Right renal pelvis (tissue), 4 donors: ENCODE measurements around the gene ZNF727. TPM values are rescaled to one million over a fixed set of nuclear protein-coding genes. Genes with fewer than 3 reads are reported as not detected.
"Not testable (repeated sequence)": the region's sequence is repeated elsewhere in the genome, so short reads cannot be mapped to it uniquely, and the experiment has no call there.

Source experiments
- DNase-seq, 4 donors: peaks; one replicate each; pipeline ENCODE4 v3.0.0-alpha.2; 2013; ENCODE audit warnings: low read depth in 4 of 4, low spot score in 3 of 4, missing footprints in 1 of 4
- polyA plus RNA-seq, 4 donors: library from polyadenylated mRNA; unstranded; fragments of 120-200 nt; gene quantifications; one replicate each; pipeline ENCODE4 v1.2.1, GENCODE V29; 2013; ENCODE audit not compliant: insufficient read length in 4 of 4

The ZNF727 gene
- under 1 TPM in 1 of 4 donors, not detected in 3; 0.58 TPM for polyA plus RNA-seq

DNA sequence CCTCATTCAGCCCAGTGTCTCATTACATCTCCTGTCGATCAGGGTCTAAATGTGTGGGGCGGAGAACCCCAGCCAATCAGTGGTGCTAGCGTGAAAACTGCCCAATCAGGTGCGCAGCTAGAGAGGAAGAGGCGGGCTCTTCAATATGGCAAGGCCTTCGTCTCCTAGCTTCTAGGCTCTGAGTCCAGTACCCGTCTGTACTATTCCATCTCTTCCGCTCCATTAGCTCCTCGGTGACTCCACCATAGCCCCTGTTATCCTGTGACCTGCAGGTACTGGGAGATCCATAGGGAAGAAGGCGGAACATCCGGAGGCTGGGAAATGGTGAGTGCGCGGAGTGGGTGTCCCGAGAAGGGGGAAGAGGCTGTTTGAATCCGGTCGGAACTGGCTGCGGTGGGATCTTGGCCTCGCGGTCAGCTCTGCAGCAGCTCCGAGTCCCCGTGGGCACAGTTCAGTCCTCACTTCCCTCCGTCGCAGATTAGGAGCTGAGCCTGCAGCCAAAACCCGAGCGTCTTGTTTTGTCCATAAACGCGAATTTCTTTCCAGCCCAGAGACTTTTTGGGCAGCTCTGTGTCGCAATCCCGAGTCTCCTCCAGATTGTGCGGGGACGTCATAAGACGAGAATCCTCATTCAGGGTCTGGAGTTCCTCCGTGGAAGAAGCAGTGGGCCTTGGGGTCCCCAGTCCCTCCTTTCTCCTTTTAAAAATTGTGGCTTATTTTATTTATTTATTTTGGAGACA lies at the start of gene ZNF727:
TSS of gene ZNF727 (plus strand) at position 134 of the 740 bp plus-strand sequence. CDS start at position 322, 188 bp downstream.
- DNase-seq, result no peak

DNA sequence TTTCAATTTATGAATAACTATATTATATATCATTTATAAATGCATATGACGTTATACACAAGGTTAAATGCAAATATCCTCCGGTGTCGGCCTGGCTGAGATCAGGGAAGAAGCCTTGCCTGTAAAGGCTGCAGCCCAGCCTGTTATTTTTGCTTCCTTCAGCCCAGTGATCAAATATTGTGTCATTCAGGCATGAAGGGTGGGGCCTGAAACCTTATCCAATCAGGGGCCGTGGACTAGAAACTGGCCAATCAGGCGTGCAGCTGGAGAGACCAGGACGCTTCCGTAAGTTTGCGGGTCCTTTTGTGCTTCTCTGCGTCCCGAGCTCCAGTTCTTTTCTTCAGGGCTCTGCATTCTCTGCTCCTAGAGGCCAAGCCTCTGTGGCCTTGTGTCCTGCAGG lies 46.7 kb upstream of the ZNF727 start, which contains the start of gene ZNF722:
TSS of gene ZNF722 (plus strand) at position 301 of the 400 bp plus-strand sequence. CDS start 113 bp downstream, outside the sequence.
- DNase-seq, result no peak

DNA sequence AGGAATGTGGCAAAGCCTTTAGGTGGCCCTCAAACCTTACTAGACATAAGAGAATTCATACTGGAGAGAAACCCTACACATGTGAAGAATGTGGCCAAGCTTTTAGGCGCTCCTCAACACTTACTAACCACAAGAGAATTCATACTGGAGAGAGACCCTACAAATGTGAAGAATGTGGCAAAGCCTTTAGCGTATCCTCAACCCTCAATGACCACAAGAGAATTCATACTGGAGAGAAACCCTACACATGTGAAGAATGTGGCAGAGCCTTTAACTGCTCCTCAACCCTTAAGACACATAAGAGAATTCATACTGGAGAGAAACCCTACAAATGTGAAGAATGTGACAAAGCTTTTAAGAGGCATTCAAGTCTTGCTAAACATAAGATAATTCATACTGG lies 29.7 kb upstream of the ZNF727 start:
- not testable (repeated sequence) for DNase-seq

DNA sequence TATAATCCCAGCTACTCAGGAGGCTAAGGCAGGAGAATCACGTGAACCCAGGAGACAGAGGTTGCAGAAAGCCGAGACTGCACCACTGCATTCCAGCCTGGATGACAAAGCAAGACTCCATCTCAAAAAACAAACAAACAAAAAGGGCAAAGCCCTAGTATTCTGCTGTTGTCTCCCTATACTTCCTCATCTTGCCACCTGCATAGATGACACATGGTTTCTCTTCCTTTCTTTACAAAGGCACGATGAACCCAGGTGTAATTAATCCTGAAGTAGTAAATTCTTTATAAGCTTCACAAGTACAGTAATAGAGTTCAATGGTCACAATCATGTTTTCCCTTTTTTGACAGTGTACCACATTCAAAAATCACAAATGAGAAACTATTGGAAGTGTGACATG lies 9.8 kb upstream of the ZNF727 start:
- no peak for DNase-seq

GRCh38 chr7:64037095-64037494 lies 8.1 kb upstream of the ZNF727 start:
- DNase-seq, result no peak

- no peak for DNase-seq
Measured at GRCh38 chr7:64046041-64046389, 781 bp downstream of the ZNF727 start.

DNA sequence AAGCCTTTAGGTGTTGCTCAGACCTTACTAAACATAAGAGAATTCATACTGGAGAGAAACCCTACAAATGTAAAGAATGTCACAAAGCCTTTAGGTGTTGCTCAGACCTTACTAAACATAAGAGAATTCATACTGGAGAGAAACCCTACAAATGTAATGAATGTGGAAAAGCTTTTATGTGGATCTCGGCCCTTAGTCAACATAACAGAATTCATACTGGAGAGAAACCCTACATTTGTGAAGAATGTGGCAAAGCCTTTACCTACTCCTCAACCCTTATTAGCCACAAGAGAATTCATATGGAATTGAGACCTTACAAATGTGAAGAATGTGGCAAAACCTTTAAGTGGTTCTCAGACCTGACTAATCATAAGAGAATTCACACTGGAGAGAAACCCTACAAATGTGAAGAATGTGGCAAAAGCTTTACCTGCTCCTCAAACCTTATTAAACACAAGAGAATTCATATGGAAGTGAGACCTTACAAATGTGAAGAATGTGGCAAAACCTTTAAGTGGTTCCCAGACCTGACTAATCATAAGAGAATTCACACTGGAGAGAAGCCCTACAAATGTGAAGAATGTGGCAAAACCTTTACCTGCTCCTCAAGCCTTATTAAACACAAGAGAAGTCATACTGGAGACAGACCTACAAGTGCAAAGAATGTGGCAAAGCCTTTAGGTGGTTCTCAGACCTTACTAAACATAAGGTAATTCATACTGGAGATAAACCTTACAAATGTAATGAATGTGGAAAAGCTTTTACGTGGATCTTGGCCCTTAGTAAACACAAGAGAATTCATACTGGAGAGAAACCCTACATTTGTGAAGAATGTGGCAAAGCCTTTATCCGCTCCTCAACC lies 32.8 kb downstream of the ZNF727 start:
- DNase-seq, result not testable (repeated sequence)

DNA sequence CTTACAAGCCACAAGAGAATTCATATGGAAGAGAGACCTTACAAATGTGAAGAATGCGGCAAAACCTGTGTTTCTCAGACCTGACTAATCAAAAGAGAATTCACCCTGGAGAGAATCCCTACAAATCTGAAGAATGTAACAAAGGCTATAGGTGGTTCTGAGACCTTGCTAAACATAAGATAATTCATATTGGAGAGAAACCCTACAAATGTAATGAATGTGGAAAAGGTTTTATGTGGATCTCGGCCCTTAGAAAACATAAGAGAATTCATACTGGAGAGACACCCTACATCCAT lies 33.4 kb downstream of the ZNF727 start:
- DNase-seq, result no peak

DNA sequence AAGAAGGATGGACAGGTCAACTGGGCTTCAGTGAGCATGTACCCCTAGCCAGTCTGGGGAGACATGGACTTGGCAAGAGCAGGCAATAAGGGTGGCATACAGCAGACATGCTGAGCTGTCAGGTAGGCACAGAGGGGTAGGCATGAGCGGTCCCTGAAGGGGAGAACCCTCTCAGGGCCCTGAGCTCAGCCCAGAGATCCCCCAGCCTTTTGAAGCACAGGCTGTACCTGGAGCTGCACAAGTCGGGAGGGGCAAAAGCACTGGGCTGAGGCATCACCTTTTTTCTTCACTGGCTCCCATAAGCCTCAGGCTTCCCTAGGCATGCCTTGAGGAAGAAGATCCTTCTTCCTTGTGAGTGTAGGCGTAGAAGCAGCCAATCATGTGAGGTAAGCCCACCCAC lies 42.3 kb downstream of the ZNF727 start:
- DNase-seq, result no peak

DNA sequence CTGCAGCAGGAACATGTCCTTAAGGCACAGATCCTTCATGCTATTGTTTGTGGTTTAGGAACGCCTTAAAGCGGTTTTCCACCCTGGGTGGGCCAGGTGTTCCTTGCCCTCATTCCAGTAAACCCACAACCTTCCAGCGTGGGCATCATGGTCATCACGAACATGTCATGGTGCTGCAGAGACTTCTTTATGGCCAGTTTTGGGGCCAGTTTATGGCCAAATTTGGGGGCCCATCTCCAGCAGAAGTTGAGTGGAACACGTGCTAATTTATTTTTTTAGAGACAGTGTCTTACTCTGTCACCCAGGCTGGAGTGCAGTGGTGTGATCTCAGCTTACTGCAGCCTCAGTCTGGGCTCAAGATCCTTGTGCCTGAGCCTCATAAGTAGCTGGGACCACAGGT lies 43.6 kb downstream of the ZNF727 start:
- DNase-seq, result not testable (repeated sequence)

Other genes starting within 250 kb of the ZNF727 start
- gene ZNF722, start 46.6 kb upstream of the ZNF727 start, polyA plus RNA-seq, result under 1 TPM in 1 of 4 donors, not detected in 3; 0.06 TPM
- gene ZNF735, start 161.8 kb downstream of the ZNF727 start, polyA plus RNA-seq, result not detected
- not detected for gene ZNF679, start 183.0 kb downstream of the ZNF727 start, polyA plus RNA-seq